Panc1 (cell line): Measurements from ENCODE around the gene N4BP2L2. TPM values are rescaled to one million over a fixed set of nuclear protein-coding genes. Genes with fewer than 3 reads are reported as not detected.

ENCODE experiments used
- ATAC-seq: fragments of 200-7000 bp; cut with Tn5 transposase; 2 replicates; pipeline ENCODE4 v1.9.1; 2020; ENCODE audit warnings: mild to moderate bottlenecking, moderate library complexity
- BruUV-seq: library from RNA; stranded (reverse); fragments of 400-500 nt; replicated peaks from 2 replicates; lab custom pipeline; 2021; lab: Mats Ljungman, UMichigan
- CTCF ChIA-PET: fragments of 300-600 bp; sonication (Branson Sonifier 250); formaldehyde crosslinking; loops from one replicate; lab custom pipeline; 2022; ENCODE audit warnings: antibody characterized with exemption; lab: Charles Lee
- POLR2A ChIA-PET: fragments of 300-600 bp; sonication (Branson Sonifier 250); formaldehyde crosslinking; loops from one replicate; lab custom pipeline; 2022; ENCODE audit warnings: antibody characterized with exemption; lab: Charles Lee
- DNase-seq: peaks from one replicate; pipeline ENCODE4 v3.0.0-alpha.2; 2010; ENCODE audit warnings: low read depth, low spot score
- H3K27ac ChIP-seq: 2 replicates; pipeline ENCODE4 v1.5.1; 2011; ENCODE audit warnings: mild to moderate bottlenecking, low read length, inconsistent platforms
- H3K27me3 ChIP-seq: fragments of 200-500 bp; sonication (Bioruptor generic); 2 replicates; pipeline ENCODE4 v1.6.0; 2014; ENCODE audit warnings: low read length, inconsistent platforms; ENCODE audit not compliant: control insufficient read depth, insufficient read depth
- H3K36me3 ChIP-seq: fragments of 200-500 bp; sonication (Bioruptor generic); 2 replicates; pipeline ENCODE4 v1.5.1; 2014; ENCODE audit warnings: inconsistent platforms, mild to moderate bottlenecking, low read length, moderate library complexity; ENCODE audit not compliant: control insufficient read depth, insufficient read depth
- H3K4me1 ChIP-seq: 2 replicates; pipeline ENCODE4 v1.5.1; 2011; ENCODE audit warnings: inconsistent platforms, mild to moderate bottlenecking, low read length, moderate library complexity; ENCODE audit not compliant: control insufficient read depth, insufficient read depth
- H3K4me3 ChIP-seq, 2 experiments: 2 replicates each; pipeline ENCODE4 v1.5.1; 2011 to 2012; ENCODE audit warnings: low read depth in 2 of 2, low read length in 2 of 2, mild to moderate bottlenecking in 2 of 2, inconsistent platforms in 1 of 2, moderate library complexity in 1 of 2
- H3K9me3 ChIP-seq: fragments of 200-500 bp; sonication (Bioruptor generic); 2 replicates; pipeline ENCODE4 v1.5.1; 2014; ENCODE audit warnings: low read depth, mild to moderate bottlenecking, inconsistent platforms, low read length, moderate library complexity; ENCODE audit not compliant: control insufficient read depth, insufficient read depth
- POLR2AphosphoS5 ChIP-seq: IDR thresholded peaks from 2 replicates; pipeline ENCODE4 v1.6.1; 2012; ENCODE audit warnings: mild to moderate bottlenecking, low read depth, low read length, moderate library complexity
- SIN3A ChIP-seq: IDR thresholded peaks from 2 replicates; pipeline ENCODE4 v1.6.1; 2012; ENCODE audit warnings: low read depth, mild to moderate bottlenecking, low read length, moderate library complexity, borderline replicate concordance; ENCODE audit not compliant: insufficient read depth
- TCF7L2 ChIP-seq: IDR thresholded peaks from 2 replicates; pipeline ENCODE4 v1.6.1; 2011; ENCODE audit warnings: mild to moderate bottlenecking, low read depth, low read length, inconsistent platforms
- in situ Hi-C: cut with HindIII; loops from 2 replicates; pipeline ENCODE4 v1.10.0; 2016; ENCODE audit warnings: low sequenced_read_pairs, low pct_unique_long_range_greater_than_20kb
- intact Hi-C: fragments of 100-400 bp; cut with micrococcal nuclease; formaldehyde crosslinking; loops from one replicate; pipeline ENCODE4 v1.10.0; 2022; ENCODE audit not compliant: unreplicated experiment
- total RNA-seq: library from RNA; stranded (reverse); gene quantifications from one replicate; pipeline ENCODE4 v1.2.1, GENCODE V29; 2021; ENCODE audit not compliant: unreplicated experiment
- TF ChIP-seq, protein P1 (sequence below): fragments of 450-650 bp; IDR thresholded peaks from 2 replicates; pipeline ENCODE4 v1.5.1; 2017; ENCODE audit warnings: mild to moderate bottlenecking
- TF ChIP-seq, protein P2 (sequence below), 2 experiments: IDR thresholded peaks; 2 replicates each; pipeline ENCODE4 v1.6.1; 2011 to 2012; ENCODE audit warnings: low read depth in 2 of 2, control low read depth in 1 of 2, low read length in 1 of 2, mild to moderate bottlenecking in 1 of 2, moderate library complexity in 1 of 2; ENCODE audit not compliant: insufficient read depth in 1 of 2

Gene N4BP2L2
- total RNA-seq, 1 experiment from 2014 or later, result 43.8 TPM

DNA sequence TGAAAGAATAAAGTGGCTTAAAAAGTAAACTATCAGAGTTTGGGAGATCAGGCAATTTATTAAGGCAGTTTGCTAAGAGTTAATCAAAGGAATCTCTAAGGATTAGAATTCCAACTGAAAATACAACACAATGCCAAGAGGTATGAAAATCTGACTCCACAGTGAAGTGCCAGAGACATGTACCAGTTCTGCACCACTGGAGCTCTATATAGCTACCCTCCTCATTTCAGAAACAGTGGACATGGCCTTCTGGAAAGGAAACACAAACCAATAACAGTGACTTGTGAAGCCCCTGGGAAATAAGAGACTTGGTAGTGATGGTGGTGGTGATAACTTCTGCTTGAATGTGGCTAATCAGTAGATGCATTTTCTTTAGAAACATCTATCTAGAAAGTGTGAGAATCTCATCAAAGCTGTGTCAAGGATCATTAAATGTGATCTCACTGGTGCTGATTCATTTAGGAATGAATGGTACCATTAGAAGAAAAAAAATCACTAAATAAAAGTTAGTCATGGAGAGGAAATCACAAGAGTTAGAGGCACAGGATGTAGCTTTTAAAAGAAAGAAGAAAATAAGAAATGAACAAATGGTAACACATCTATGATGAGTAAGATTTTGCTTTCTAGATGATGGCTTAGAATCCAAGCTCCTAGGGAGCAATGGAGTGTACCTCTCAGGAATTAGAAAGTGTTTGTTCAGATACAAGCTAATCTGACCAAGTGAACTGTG is 90.5 kb downstream of the N4BP2L2 start:
- in situ Hi-C loops (no loop called here), intact Hi-C loops (no loop called here)
- Histone ChIP-seq H3K27ac (no peak overlapping the region), H3K9me3 (no peaks in the 10 kb centered on the region), H3K36me3 (no peaks in the 10 kb centered on the region), H3K27me3 (no peaks in the 10 kb centered on the region), H3K4me3 (no peak overlapping the region), H3K4me1 (no peaks in the 10 kb centered on the region)
- ChIA-PET POLR2A (no interaction called here), CTCF (interaction anchor here (0.7 kb wide), 1 partner anchor 482 kb away, joined by 3 read pairs; no protein-coding TSS in a partner anchor)
- TF ChIP-seq, protein P1, sequence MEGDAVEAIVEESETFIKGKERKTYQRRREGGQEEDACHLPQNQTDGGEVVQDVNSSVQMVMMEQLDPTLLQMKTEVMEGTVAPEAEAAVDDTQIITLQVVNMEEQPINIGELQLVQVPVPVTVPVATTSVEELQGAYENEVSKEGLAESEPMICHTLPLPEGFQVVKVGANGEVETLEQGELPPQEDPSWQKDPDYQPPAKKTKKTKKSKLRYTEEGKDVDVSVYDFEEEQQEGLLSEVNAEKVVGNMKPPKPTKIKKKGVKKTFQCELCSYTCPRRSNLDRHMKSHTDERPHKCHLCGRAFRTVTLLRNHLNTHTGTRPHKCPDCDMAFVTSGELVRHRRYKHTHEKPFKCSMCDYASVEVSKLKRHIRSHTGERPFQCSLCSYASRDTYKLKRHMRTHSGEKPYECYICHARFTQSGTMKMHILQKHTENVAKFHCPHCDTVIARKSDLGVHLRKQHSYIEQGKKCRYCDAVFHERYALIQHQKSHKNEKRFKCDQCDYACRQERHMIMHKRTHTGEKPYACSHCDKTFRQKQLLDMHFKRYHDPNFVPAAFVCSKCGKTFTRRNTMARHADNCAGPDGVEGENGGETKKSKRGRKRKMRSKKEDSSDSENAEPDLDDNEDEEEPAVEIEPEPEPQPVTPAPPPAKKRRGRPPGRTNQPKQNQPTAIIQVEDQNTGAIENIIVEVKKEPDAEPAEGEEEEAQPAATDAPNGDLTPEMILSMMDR, result no peak
- TF ChIP-seq, protein P2, sequence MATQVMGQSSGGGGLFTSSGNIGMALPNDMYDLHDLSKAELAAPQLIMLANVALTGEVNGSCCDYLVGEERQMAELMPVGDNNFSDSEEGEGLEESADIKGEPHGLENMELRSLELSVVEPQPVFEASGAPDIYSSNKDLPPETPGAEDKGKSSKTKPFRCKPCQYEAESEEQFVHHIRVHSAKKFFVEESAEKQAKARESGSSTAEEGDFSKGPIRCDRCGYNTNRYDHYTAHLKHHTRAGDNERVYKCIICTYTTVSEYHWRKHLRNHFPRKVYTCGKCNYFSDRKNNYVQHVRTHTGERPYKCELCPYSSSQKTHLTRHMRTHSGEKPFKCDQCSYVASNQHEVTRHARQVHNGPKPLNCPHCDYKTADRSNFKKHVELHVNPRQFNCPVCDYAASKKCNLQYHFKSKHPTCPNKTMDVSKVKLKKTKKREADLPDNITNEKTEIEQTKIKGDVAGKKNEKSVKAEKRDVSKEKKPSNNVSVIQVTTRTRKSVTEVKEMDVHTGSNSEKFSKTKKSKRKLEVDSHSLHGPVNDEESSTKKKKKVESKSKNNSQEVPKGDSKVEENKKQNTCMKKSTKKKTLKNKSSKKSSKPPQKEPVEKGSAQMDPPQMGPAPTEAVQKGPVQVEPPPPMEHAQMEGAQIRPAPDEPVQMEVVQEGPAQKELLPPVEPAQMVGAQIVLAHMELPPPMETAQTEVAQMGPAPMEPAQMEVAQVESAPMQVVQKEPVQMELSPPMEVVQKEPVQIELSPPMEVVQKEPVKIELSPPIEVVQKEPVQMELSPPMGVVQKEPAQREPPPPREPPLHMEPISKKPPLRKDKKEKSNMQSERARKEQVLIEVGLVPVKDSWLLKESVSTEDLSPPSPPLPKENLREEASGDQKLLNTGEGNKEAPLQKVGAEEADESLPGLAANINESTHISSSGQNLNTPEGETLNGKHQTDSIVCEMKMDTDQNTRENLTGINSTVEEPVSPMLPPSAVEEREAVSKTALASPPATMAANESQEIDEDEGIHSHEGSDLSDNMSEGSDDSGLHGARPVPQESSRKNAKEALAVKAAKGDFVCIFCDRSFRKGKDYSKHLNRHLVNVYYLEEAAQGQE (IDR thresholded peaks at IDR 0.05; ENCODE audit: insufficient read depth in 1 of 2, low read depth in 2 of 2, low read length in 1 of 2), result no peak
- TF ChIP-seq POLR2AphosphoS5, result no peak
- TF ChIP-seq SIN3A, result no peak
- TF ChIP-seq TCF7L2, result no peak
- no peak for DNase-seq
- BruUV-seq, result no TSS peak
- ATAC-seq, result no peak

DNA sequence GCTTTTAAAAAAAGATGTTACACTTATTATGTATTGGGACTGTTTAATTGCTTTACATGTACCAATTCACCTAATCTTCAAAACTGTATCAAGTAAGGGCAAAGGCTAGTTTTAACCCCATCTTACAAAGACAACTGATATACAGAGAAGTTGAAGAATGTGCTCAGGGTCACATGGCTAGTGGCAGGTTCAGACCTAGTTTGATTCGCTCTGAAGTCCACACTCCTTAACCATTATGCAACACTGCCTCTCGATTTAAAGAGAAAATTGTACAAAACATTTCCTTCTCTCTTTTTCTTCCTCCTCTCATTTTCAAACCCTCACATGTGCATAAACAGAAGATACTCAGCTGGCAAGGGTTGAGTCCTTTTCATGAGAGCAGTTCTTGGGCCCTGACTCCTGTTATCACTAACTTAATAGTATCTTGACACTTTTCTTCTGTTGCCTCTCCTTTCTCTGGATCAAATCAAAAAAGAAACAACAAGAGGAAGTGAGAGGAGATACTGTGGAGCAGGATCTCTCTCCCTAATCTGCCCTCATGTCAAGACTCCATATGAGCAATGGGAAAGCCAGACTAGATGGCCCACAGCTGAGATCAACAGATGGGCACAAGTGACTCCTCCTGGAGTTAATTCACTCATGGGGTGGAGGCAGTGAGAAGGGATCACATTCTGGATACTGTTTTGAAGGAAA is 91.7 kb downstream of the N4BP2L2 start:
- intact Hi-C loops, result no loop called here
- no TSS peak for BruUV-seq
- Histone ChIP-seq H3K4me3 (no peak overlapping the region), H3K36me3 (no peaks in the 10 kb centered on the region), H3K27ac (no peak overlapping the region), H3K4me1 (no peaks in the 10 kb centered on the region), H3K27me3 (no peaks in the 10 kb centered on the region), H3K9me3 (no peaks in the 10 kb centered on the region)
- no peak for ATAC-seq
- in situ Hi-C loops, result no loop called here
- CTCF ChIA-PET, result no interaction called here
- no peak for DNase-seq
- TF ChIP-seq, protein P1, result no peak
- TF ChIP-seq SIN3A (no peak), TCF7L2 (no peak), POLR2AphosphoS5 (no peak)
- TF ChIP-seq, protein P2 (IDR thresholded peaks at IDR 0.05; ENCODE audit: insufficient read depth in 1 of 2, low read depth in 2 of 2, low read length in 1 of 2), result no peak
- POLR2A ChIA-PET, result no interaction called here
